OCI-M2 (cell line): ENCODE measurements around the gene CLEC4G.

Source experiments
- DNase-seq: peaks from one replicate; lab custom pipeline; 2025; ENCODE audit not compliant: unreplicated experiment; lab: John Stamatoyannopoulos, UW

The CLEC4G gene

DNA sequence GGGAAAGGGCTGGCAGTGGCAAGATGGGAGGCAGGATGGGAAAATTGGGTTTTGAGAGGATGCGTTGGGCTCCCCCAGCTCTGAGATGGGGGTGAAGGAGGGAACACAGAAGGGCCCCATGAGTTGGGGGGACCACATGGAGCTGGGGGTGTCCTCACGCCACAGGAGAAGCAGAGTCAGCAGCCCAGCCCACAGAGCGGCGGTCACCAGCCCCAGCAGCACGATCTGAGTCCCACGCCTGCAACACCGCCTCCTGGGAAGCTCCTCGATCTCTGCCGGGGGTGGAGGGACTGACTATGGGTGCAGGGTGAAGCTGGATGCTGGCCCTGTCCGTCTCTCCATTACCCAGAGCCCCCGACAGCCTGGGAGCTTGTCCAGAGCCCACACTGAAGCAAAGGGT lies 33.3 kb downstream of the CLEC4G start:
- no peak for DNase-seq

DNA sequence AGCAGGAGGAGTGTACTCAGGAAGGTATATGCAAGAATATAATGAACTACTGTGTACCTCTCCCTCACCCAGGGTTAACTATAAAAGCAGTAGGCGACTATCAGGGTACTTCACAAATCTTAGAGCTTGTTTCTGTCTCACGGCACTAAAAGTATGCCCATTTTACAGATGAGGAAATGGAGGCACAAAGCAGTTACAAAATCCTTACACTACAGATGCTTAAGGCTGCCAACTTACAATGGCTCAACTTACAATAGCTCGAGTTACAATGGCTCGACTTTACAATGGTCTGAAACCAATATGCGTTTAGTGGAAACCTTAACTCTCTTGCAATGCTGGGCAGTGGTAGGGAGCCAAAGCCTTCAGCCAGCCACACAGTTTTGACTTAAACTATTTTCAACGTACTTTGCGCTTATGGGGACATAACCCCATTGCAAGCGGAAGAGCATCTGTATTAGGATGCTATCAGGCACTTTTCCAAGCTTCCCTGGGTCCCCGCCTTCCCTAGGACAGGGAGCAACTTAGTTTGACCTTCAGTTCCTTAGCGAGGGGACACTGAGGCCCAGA lies 34.1 kb downstream of the CLEC4G start:
- no peak for DNase-seq

DNA sequence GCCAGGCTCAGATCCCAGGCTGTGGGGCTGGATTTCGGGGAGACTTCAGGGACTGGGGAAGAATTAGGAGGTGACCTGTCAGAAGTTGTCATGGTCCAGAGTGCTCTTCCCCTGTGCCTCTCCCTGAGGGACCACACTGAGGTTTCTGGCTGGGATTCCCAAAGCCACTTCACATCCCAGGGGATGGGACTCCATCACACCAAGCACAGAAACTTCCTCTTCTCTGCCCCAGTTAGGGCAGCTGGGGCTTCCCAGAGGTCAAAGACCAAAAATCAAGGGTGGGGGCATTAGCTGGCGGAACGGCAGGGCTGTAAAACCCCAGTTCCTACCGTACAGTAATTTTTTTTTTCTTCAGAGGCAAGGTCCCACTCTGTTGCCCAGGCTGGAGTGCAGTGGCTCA lies 37.4 kb downstream of the CLEC4G start:
- DNase-seq = no peak

DNA sequence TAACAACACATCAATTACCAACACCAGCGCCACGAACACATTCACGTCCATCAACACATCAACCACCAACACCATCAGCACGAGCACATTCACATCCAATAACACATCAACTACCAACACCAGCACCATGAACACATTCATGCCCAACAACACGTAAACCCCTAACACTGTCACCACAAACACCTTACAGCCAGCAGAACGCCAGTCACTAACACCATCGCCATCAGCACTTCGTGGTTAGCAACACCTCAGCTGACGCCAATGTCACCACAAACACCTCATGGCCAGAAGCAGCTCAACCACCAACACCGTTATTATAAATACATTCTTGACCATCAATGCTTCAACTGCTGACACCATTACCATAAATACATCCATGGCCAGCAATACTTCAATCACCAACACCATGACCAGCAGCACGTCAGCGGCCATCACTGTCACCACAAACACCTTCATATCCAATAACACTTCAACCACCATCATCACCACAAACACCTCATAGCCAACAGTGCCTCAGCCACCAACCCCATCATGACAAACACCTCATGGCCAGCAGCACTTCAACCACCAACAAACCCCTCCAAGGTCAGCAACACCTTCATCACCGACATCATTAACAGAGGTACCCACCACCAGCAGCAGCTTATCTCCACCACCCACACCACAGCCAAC lies 39.4 kb downstream of the CLEC4G start:
- no peak for DNase-seq

DNA sequence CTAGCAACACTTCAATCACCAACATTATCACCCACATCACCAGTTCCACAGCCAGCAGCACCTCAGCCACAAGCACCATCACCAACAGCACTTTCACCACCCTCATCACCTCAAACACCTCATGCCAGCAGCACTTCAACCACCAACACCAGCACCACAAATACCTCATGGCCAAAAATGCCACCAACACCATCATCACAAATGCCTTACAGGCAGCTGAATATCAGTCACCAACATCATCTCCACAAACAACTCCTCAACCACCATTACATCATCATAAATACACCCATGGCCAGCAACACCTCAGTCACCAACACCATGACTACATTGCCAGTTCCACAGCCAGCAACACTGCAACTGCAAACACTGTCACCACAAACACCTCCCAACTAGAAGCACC lies 40.4 kb downstream of the CLEC4G start:
- no peak for DNase-seq

GRCh38 chr19:7690779-7691258 lies 41.1 kb downstream of the CLEC4G start:
- DNase-seq = no peak

GRCh38 chr19:7689165-7689564 lies 42.7 kb downstream of the CLEC4G start:
- DNase-seq = no peak

DNA sequence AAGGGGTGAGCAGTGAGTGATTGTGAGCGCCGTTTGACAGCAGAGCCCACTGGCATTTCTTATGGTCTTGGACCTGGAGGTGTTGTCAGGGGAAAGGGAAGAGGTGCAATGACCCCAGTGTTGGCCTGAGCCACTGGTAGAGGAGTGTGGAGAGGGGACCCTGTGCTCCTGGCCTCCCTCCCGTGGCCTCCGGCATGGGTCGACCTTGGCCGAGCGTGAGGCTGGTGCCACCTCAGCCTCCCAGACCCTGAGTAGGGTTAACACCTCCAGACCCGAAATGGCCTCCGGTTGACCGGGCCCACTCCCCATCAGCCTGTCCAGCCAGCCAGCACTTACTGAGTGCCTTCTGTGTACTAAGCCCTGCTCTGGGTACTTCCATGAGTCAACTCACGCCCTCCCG lies 44.7 kb downstream of the CLEC4G start:
- DNase-seq = no peak

DNA sequence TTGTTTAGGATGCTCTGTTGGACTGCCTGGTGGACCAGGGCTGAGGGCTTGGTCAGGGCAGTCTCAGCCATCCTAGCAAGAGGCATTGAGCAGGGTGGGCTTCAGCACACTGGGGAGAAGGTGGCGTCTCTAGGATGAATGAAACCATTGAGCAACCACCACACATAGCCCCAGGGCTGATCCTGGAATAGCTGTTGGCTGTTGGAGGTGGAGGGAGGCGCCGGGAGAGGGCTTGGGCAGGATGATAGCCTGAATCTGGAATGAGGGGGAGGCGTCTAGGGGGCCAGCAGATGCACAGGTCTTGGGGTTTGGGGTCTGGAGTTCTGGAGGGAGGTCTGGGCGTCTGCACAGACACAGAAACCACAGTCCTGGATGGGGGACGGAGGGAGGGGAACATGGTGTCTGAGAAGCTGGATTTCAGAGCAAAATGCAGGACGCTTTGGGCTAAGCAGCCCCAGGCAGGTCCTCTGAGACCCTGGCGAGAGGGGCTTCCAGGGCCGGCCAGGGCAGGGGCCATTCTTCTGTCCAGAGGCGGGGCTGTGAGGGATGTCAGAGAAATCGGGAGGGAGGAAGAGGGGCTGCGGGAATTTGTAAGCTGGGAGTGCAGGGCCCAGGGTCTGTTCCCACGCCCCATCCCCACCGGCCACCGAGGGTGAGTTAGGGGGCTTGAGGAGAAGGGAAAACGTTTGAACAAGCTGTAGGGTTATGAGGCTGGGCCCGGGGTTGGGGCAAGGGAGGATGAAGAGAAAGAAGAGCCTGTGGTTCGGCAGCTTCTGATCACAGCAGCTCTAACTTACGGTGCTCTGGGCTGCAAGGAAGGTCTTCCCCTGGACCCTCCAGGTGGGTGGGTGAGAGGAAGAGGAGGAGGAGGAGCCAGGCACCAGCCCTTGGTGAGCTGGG lies 46.1 kb downstream of the CLEC4G start:
- DNase-seq = no peak

DNA sequence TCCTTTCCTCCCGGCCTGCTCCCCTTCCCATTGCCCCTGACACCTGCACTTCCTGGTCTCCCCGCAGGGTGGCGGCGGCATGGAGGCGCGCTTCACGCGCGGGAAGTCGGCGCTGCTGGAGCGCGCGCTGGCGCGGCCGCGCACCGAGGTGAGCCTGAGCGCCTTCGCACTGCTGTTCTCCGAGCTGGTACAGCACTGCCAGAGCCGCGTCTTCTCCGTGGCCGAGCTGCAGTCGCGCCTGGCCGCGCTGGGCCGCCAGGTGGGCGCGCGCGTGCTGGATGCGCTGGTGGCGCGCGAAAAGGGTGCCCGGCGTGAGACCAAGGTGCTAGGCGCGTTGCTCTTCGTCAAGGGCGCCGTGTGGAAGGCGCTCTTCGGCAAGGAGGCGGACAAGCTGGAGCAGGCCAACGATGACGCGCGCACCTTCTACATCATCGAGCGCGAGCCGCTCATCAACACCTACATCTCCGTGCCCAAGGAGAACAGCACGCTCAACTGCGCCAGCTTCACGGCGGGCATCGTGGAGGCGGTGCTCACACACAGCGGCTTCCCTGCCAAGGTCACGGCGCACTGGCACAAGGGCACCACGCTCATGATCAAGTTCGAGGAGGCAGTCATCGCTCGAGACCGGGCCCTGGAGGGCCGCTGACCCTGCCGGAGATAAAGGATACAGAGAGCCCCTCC lies 49.6 kb downstream of the CLEC4G start:
- no peak for DNase-seq

DNA sequence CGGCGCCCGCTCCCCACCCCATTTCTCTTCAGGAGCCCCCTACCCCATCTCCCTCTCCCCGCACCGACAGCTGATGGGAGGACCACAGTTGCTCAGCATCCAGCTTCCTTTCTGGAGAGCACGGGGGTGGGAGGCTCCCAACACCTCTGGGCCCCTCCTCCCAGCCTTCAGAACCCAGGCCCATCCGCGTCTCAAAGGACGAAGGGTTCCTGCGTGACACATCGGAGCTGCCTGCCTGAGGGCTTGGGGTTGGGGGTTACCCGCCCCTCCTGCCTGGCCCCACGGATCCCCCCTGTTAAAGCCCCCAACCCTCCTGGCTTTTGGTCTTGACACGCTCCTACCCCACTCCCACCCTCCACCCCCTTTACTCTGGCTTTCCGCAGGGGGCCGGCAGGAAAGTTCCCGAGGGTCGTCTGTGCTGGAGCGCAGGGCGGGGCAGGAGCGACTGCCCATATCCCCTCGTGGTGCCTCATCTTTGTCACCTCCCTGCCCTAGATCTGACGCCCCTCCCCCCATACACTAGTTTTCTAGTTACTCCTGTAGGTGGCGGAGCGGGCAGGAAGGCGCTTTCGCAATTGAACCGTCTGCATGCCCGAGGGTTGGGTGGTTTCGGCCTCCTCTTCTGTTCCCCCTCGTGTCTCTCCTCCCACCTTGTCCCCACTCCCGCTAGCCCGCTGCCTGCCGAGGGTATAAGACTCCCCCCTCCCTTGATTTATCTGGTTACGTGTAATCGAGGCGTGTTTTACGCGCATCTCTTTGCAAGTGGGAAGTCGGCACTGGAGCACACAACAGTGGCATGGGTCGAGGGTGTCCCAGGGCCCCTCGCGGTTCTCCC lies 50.4 kb downstream of the CLEC4G start:
- DNase-seq = no peak

DNA sequence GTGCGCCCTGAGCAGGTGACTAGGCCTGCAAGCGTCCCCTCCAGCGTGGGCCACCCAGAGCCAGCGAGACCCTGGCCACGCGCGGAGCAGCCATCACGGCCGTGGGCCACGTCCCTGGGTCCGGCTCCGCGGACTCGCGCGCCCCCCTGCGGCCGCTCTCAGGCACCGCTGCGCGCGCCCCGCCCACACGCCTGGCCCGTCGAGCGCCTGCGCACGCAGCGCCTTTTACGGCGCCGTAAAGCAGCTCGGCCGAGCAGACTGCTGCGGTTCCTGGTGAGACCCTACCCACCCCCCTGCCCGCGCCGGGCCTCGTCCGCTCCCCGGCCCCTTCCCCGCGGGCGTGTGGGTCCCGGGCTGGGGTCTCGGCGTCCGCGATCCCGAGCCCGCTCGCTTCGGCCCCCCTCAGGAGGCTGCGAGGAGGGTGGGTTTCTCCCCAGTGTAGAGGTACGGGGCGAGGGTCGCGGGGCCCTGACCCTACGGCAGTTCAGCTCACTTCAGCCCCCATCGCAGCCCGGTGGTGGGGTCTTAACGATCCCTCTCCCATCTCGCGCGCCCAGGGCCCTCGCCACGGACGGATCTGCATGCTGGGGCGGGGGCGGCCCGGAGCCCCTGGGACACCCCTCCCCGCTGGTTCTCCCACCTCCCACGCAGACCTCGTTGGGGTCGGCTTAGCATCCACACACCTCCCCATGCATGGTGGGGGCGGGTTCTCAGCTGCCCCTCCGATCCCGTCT lies 51.1 kb downstream of the CLEC4G start, which contains the start of gene TRAPPC5:
Gene TRAPPC5 (plus strand): TSS at position 228 of the 734 bp plus-strand sequence. CDS start 1,421 bp downstream, outside the sequence.
- peak; percentile 21 for DNase-seq

- DNase-seq = no peak
Observed at GRCh38 chr19:7679771-7680605, 51.9 kb downstream of the CLEC4G start.

DNA sequence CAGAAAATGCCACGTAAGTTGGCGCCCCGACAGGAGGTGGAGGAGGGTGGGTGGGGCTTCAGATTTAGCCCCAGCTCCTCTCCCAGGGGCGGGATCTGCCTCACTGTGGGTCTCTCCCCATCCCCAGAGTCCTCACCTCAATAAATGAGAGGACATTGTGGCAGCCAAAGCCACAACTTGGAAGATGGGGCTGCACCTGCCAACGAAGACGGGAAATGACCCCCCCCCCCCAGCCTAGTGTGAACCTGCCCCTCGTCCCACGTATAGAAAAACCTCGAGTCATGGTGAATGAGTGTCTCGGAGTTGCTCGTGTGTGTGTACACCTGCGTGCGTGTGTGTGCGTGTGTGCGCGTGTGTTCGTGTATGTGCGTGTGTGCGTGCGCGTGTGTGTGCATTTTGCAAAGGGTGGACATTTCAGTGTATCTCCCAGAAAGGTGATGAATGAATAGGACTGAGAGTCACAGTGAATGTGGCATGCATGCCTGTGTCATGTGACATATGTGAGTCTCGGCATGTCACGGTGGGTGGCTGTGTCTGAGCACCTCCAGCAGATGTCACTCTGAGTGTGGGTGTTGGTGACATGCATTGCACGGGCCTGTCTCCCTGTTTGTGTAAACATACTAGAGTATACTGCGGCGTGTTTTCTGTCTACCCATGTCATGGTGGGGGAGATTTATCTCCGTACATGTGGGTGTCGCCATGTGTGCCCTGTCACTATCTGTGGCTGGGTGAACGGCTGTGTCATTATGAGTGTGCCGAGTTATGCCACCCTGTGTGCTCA lies 52.7 kb downstream of the CLEC4G start:
- DNase-seq = no peak
